ENCODE results near the gene RABGAP1L.

GRCh38 chr1:174217248-174217647 is 57.9 kb downstream of the RABGAP1L start:
- TF ChIP-seq ZNF274 (IDR thresholded peaks at IDR 0.05; ENCODE audit: low read depth, low read length) (no peak), YY1 (IDR thresholded peaks at IDR 0.05; ENCODE audit: insufficient read depth, insufficient read length) (no peak), SUZ12 (IDR thresholded peaks at IDR 0.05; ENCODE audit: extremely low read depth, insufficient read depth, insufficient read length) (no peak)

All from NT2/D1 (cell line).